Psoas muscle (tissue), 8 donors: ENCODE measurements around the gene VPS37B. TPM values are rescaled to one million over a fixed set of nuclear protein-coding genes. Genes with fewer than 3 reads are reported as not detected.

ENCODE experiments used
- ATAC-seq, 4 donors: fragments of 200-7000 bp; cut with Tn5 transposase; one replicate each; pipeline ENCODE4 v1.9.1; 2020; ENCODE audit warnings: moderate library complexity in 3 of 4, mild to moderate bottlenecking in 2 of 4
- DNase-seq, 2 donors: peaks; one replicate each; pipeline ENCODE4 v3.0.0-alpha.2; 2020
- H3K27ac ChIP-seq: fragments of 200-600 bp; one replicate; pipeline ENCODE4 v1.8.0; 2022
- H3K27me3 ChIP-seq, 3 donors: fragments of 200-600 bp in 1 of 3; one replicate each; pipeline versions ENCODE4 v1.6.1 to v1.8.0; 2013 to 2022; ENCODE audit warnings: low read length in 2 of 3, mild to moderate bottlenecking in 2 of 3, moderate library complexity in 1 of 3; ENCODE audit not compliant: insufficient read depth in 3 of 3
- H3K36me3 ChIP-seq, 2 donors: fragments of 200-600 bp in 1 of 2; one replicate each; pipeline versions ENCODE4 v1.6.1 to v1.8.0; 2013 to 2022; ENCODE audit warnings: low read depth in 1 of 2, mild to moderate bottlenecking in 1 of 2, moderate library complexity in 1 of 2; ENCODE audit not compliant: insufficient read depth in 1 of 2
- H3K4me1 ChIP-seq: fragments of 200-600 bp; one replicate; pipeline ENCODE4 v1.8.0; 2022
- H3K4me3 ChIP-seq: fragments of 200-600 bp; one replicate; pipeline ENCODE4 v1.8.0; 2022; ENCODE audit warnings: mild to moderate bottlenecking
- H3K9me3 ChIP-seq: fragments of 200-600 bp; one replicate; pipeline ENCODE4 v1.8.0; 2022
- CTCF ChIP-seq: fragments of 200-600 bp; IDR thresholded peaks from one replicate; pipeline ENCODE4 v1.8.0; 2022; ENCODE audit warnings: antibody characterized with exemption
- WGBS, 3 donors: extraction: QIAGEN DNeasy Blood & Tissue Kit; methylation state at CpG; one replicate each; pipeline versions ENCODE4 v1.1.6 to v1.1.7; 2013; 5-methylcytosine and 5-hydroxymethylcytosine counted together
- intact Hi-C, 2 donors: fragments of 100-400 bp; cut with DNase I; formaldehyde crosslinking; loops; one replicate each; pipeline versions ENCODE4 v1.11.0 to v1.14.2; 2022
- polyA plus RNA-seq, 3 donors: library from polyadenylated mRNA; stranded (reverse); fragments of 200-250 nt; gene quantifications; one replicate each; pipeline ENCODE4 v1.2.3, GENCODE V29; 2013
- total RNA-seq, 4 donors: library from RNA; stranded (reverse); fragmentation: NEBNext Ultra II Directional in 2 of 4; extraction: Animal tissue kit (Norgen Biotek cat#: 25700) in 2 of 4; gene quantifications; one replicate each; pipeline versions ENCODE4 v1.2.1 to v1.2.4, GENCODE V29; 2021 to 2023
- donor health status: healthy with polysubstance abuse.
- donor health status: DM: no; HTN: no; CAD: no; lungs with moderate emphysema.
- donor health status: Bipolar disorder and iron deficiency.
- donor health status: healthy.
- donor health status: DM: yes; HTN: yes; CAD: no.
- donor health status: DM: no; HTN: no; CAD: no.
- donor health status: DM: no; HTN: no; CAD: no.
- donor health status: DM: yes; HTN: yes; CAD: no.

VPS37B gene
- total and polyA plus RNA-seq, 7 donors: 3.2 to 11.1 (median 8.9) TPM

- H3K27me3 ChIP-seq: no peaks in the 10 kb centered on the region
- H3K4me3 ChIP-seq: peak overlapping the region; percentile 77
- ATAC-seq: peak; percentile 36 to 72 (median 60)
- no peak for DNase-seq
- H3K36me3 ChIP-seq: no peaks in the 10 kb centered on the region
- no peak for TF ChIP-seq CTCF
- H3K27ac ChIP-seq: no peak overlapping the region
- WGBS, 3 donors: 16 to 19% (median 18%) methylated on average over 21 of the region's 21 CpGs
- H3K9me3 ChIP-seq: no peaks in the 10 kb centered on the region
- intact Hi-C loops: loop anchor here in 1 of 2 donors (5.0 kb wide), 1 partner anchor 42 kb away; no protein-coding TSS in a partner anchor
- peaks cover 9% of the 10 kb centered on the region for H3K4me1 ChIP-seq
These were observed 61.6 kb downstream of the VPS37B start for GRCh38 chr12:122834104-122834920.

GRCh38 chr12:122830517-122831214 is 65.3 kb downstream of the VPS37B start:
- WGBS, 3 donors: 66 to 71% (median 70%) methylated on average over 7 of the region's 7 CpGs
- Histone ChIP-seq H3K36me3 (no peaks in the 10 kb centered on the region), H3K27me3 (no peaks in the 10 kb centered on the region), H3K4me1 (no peaks in the 10 kb centered on the region), H3K9me3 (no peaks in the 10 kb centered on the region), H3K4me3 (no peak overlapping the region), H3K27ac (no peak overlapping the region)
- no peak for TF ChIP-seq CTCF
- peak in 3 of 4 donors; percentile 38 to 69 (median 56) for ATAC-seq
- DNase-seq: no peak
- intact Hi-C loops: loop anchor here in 1 of 2 donors (5.0 kb wide), 1 partner anchor 38 kb away; no protein-coding TSS in a partner anchor

- Histone ChIP-seq H3K27me3 (no peaks in the 10 kb centered on the region), H3K4me1 (no peaks in the 10 kb centered on the region), H3K4me3 (no peak overlapping the region), H3K27ac (no peak overlapping the region), H3K9me3 (no peaks in the 10 kb centered on the region), H3K36me3 (no peaks in the 10 kb centered on the region)
- no peak for DNase-seq
- WGBS, 3 donors: 54 to 57% (median 56%) methylated on average over 5 of the region's 5 CpGs
- intact Hi-C loops: no loop called here
- ATAC-seq: no peak
- TF ChIP-seq CTCF: no peak
These were observed 68.7 kb downstream of the VPS37B start for GRCh38 chr12:122827258-122827657.

- peak overlapping the region; percentile 20 for H3K4me3 ChIP-seq
- H3K4me1 ChIP-seq: no peaks in the 10 kb centered on the region
- H3K27ac ChIP-seq: no peak overlapping the region
- DNase-seq (no peak), ATAC-seq (no peak)
- no peaks in the 10 kb centered on the region for H3K27me3 ChIP-seq
- no peak for TF ChIP-seq CTCF
- H3K9me3 ChIP-seq: no peaks in the 10 kb centered on the region
- intact Hi-C loops: no loop called here
- H3K36me3 ChIP-seq: no peaks in the 10 kb centered on the region
- 25 to 26% (median 26%) methylated on average over 22 of the region's 22 CpGs for WGBS, 3 donors
These were observed 69.9 kb downstream of the VPS37B start for GRCh38 chr12:122825773-122826724.
